ENCODE data around the gene APOOL.
"Not testable (repeated sequence)": the region's sequence is repeated elsewhere in the genome, so short reads cannot be mapped to it uniquely, and the experiment has no call there.

APOOL gene

GRCh38 chrX:85031505-85031904 lies 27.8 kb downstream of the APOOL start:
- no peaks in the 10 kb centered on the region for H3K9me3 Mint-ChIP-seq
- no peaks in the 10 kb centered on the region for H3K27me3 Mint-ChIP-seq (ENCODE audit: low read depth)
- no peaks in the 10 kb centered on the region for H3K4me1 Mint-ChIP-seq (ENCODE audit: low read depth)
- H3K36me3 Mint-ChIP-seq (ENCODE audit: low read depth): no peaks in the 10 kb centered on the region
- H3K4me3 Mint-ChIP-seq: no peak overlapping the region
- no peak overlapping the region for H3K27ac Mint-ChIP-seq

- Mint-ChIP-seq H3K27ac (no peak overlapping the region), H3K4me1 (ENCODE audit: low read depth) (no peaks in the 10 kb centered on the region), H3K27me3 (ENCODE audit: low read depth) (no peaks in the 10 kb centered on the region), H3K9me3 (peaks cover 13% of the 10 kb centered on the region), H3K36me3 (ENCODE audit: low read depth) (peaks cover 4% of the 10 kb centered on the region), H3K4me3 (no peak overlapping the region)
Measured at GRCh38 chrX:85037114-85037513, 33.4 kb downstream of the APOOL start.

- no peak overlapping the region for H3K27ac Mint-ChIP-seq
- H3K4me1 Mint-ChIP-seq (ENCODE audit: low read depth): no peaks in the 10 kb centered on the region
- H3K9me3 Mint-ChIP-seq: no peaks in the 10 kb centered on the region
- H3K4me3 Mint-ChIP-seq: no peak overlapping the region
- no peaks in the 10 kb centered on the region for H3K36me3 Mint-ChIP-seq (ENCODE audit: low read depth)
- no peaks in the 10 kb centered on the region for H3K27me3 Mint-ChIP-seq (ENCODE audit: low read depth)
Measured at GRCh38 chrX:85051627-85052026, 48.0 kb downstream of the APOOL start.

- H3K9me3 Mint-ChIP-seq: no peaks in the 10 kb centered on the region
- no peaks in the 10 kb centered on the region for H3K36me3 Mint-ChIP-seq (ENCODE audit: low read depth)
- no peaks in the 10 kb centered on the region for H3K27me3 Mint-ChIP-seq (ENCODE audit: low read depth)
- no peak overlapping the region for H3K27ac Mint-ChIP-seq
- H3K4me3 Mint-ChIP-seq: no peak overlapping the region
- no peaks in the 10 kb centered on the region for H3K4me1 Mint-ChIP-seq (ENCODE audit: low read depth)
Measured at GRCh38 chrX:85052205-85052604, 48.5 kb downstream of the APOOL start.

- Mint-ChIP-seq H3K27ac (no peak overlapping the region), H3K36me3 (ENCODE audit: low read depth) (no peaks in the 10 kb centered on the region), H3K4me3 (no peak overlapping the region), H3K9me3 (no peaks in the 10 kb centered on the region), H3K4me1 (ENCODE audit: low read depth) (no peaks in the 10 kb centered on the region), H3K27me3 (ENCODE audit: low read depth) (no peaks in the 10 kb centered on the region)
Measured at GRCh38 chrX:85052636-85053343, 49.1 kb downstream of the APOOL start.

- Mint-ChIP-seq H3K36me3 (ENCODE audit: low read depth) (peaks cover 5% of the 10 kb centered on the region), H3K9me3 (peaks cover 7% of the 10 kb centered on the region), H3K27me3 (ENCODE audit: low read depth) (no peaks in the 10 kb centered on the region), H3K27ac (no peak overlapping the region), H3K4me1 (ENCODE audit: low read depth) (no peaks in the 10 kb centered on the region), H3K4me3 (no peak overlapping the region)
Measured at GRCh38 chrX:85065512-85066198, 62.0 kb downstream of the APOOL start.

GRCh38 chrX:85077247-85077646 lies 73.6 kb downstream of the APOOL start:
- not testable (repeated sequence) for H3K4me3 Mint-ChIP-seq; H3K27me3 Mint-ChIP-seq (ENCODE audit: low read depth); H3K9me3 Mint-ChIP-seq; H3K27ac Mint-ChIP-seq; H3K4me1 Mint-ChIP-seq (ENCODE audit: low read depth); H3K36me3 Mint-ChIP-seq (ENCODE audit: low read depth)

GRCh38 chrX:85084770-85085393 lies 81.2 kb downstream of the APOOL start:
- no peaks in the 10 kb centered on the region for H3K9me3 Mint-ChIP-seq
- no peak overlapping the region for H3K27ac Mint-ChIP-seq
- no peaks in the 10 kb centered on the region for H3K4me1 Mint-ChIP-seq (ENCODE audit: low read depth)
- H3K4me3 Mint-ChIP-seq: no peak overlapping the region
- peaks cover 10% of the 10 kb centered on the region for H3K36me3 Mint-ChIP-seq (ENCODE audit: low read depth)
- no peaks in the 10 kb centered on the region for H3K27me3 Mint-ChIP-seq (ENCODE audit: low read depth)

GRCh38 chrX:85089321-85089840 lies 85.7 kb downstream of the APOOL start:
- no peak overlapping the region for H3K27ac Mint-ChIP-seq
- peaks cover 12% of the 10 kb centered on the region for H3K36me3 Mint-ChIP-seq (ENCODE audit: low read depth)

GRCh38 chrX:85107407-85107806 lies 103.7 kb downstream of the APOOL start:
- Mint-ChIP-seq H3K27ac (no peak overlapping the region), H3K4me1 (ENCODE audit: low read depth) (no peaks in the 10 kb centered on the region), H3K36me3 (ENCODE audit: low read depth) (no peaks in the 10 kb centered on the region), H3K9me3 (no peaks in the 10 kb centered on the region), H3K4me3 (no peak overlapping the region), H3K27me3 (ENCODE audit: low read depth) (no peaks in the 10 kb centered on the region)

More at GRCh38 chrX:85089321-85089840, 85.7 kb downstream of the APOOL start:
- H3K9me3 Mint-ChIP-seq: no peaks in the 10 kb centered on the region
- H3K4me1 Mint-ChIP-seq (ENCODE audit: low read depth): no peaks in the 10 kb centered on the region
- H3K27me3 Mint-ChIP-seq (ENCODE audit: low read depth): no peaks in the 10 kb centered on the region
- no peak overlapping the region for H3K4me3 Mint-ChIP-seq

GRCh38 chrX:85108165-85108564 lies 104.5 kb downstream of the APOOL start:
- Mint-ChIP-seq H3K4me1 (ENCODE audit: low read depth) (no peaks in the 10 kb centered on the region), H3K9me3 (no peaks in the 10 kb centered on the region), H3K36me3 (ENCODE audit: low read depth) (no peaks in the 10 kb centered on the region), H3K27ac (no peak overlapping the region), H3K4me3 (no peak overlapping the region), H3K27me3 (ENCODE audit: low read depth) (no peaks in the 10 kb centered on the region)

- Mint-ChIP-seq H3K9me3 (no peaks in the 10 kb centered on the region), H3K36me3 (ENCODE audit: low read depth) (no peaks in the 10 kb centered on the region), H3K27me3 (ENCODE audit: low read depth) (no peaks in the 10 kb centered on the region), H3K27ac (no peak overlapping the region), H3K4me3 (no peak overlapping the region), H3K4me1 (ENCODE audit: low read depth) (no peaks in the 10 kb centered on the region)
Measured at GRCh38 chrX:85109235-85109634, 105.6 kb downstream of the APOOL start.

GRCh38 chrX:85111347-85111746 lies 107.7 kb downstream of the APOOL start:
- H3K9me3 Mint-ChIP-seq: no peaks in the 10 kb centered on the region
- H3K4me3 Mint-ChIP-seq: no peak overlapping the region
- H3K36me3 Mint-ChIP-seq (ENCODE audit: low read depth): no peaks in the 10 kb centered on the region
- H3K27me3 Mint-ChIP-seq (ENCODE audit: low read depth): no peaks in the 10 kb centered on the region
- H3K27ac Mint-ChIP-seq: no peak overlapping the region
- no peaks in the 10 kb centered on the region for H3K4me1 Mint-ChIP-seq (ENCODE audit: low read depth)

- Mint-ChIP-seq H3K27me3 (ENCODE audit: low read depth) (no peaks in the 10 kb centered on the region), H3K4me1 (ENCODE audit: low read depth) (no peaks in the 10 kb centered on the region), H3K9me3 (no peaks in the 10 kb centered on the region), H3K27ac (no peak overlapping the region), H3K36me3 (ENCODE audit: low read depth) (no peaks in the 10 kb centered on the region), H3K4me3 (no peak overlapping the region)
Measured at GRCh38 chrX:85112293-85112692, 108.6 kb downstream of the APOOL start.

GRCh38 chrX:85113746-85114145 lies 110.1 kb downstream of the APOOL start:
- no peaks in the 10 kb centered on the region for H3K27me3 Mint-ChIP-seq (ENCODE audit: low read depth)
- no peaks in the 10 kb centered on the region for H3K9me3 Mint-ChIP-seq
- no peak overlapping the region for H3K4me3 Mint-ChIP-seq
- H3K36me3 Mint-ChIP-seq (ENCODE audit: low read depth): no peaks in the 10 kb centered on the region
- no peaks in the 10 kb centered on the region for H3K4me1 Mint-ChIP-seq (ENCODE audit: low read depth)
- no peak overlapping the region for H3K27ac Mint-ChIP-seq
